GM12878 (cell line): Measurements from ENCODE around the gene NUMA1. TPM values are rescaled to one million over a fixed set of nuclear protein-coding genes. Genes with fewer than 3 reads are reported as not detected.

ENCODE experiments used
- ATAC-seq: fragments of 200-7000 bp; cut with Tn5 transposase; 3 replicates; pipeline ENCODE4 v1.9.1; 2020; ENCODE audit warnings: mild to moderate bottlenecking, moderate library complexity
- BruUV-seq: library from RNA; stranded (reverse); fragments of 400-500 nt; replicated peaks from 2 replicates; lab custom pipeline; 2021; lab: Mats Ljungman, UMichigan
- CTCF ChIA-PET: fragments of 300-600 bp; sonication (Branson Sonifier 250); formaldehyde crosslinking; extraction: SDS; loops from one replicate; lab custom pipeline; 2021; ENCODE audit warnings: inconsistent platforms; lab: Yijun Ruan, JAX
- POLR2A ChIA-PET: fragments of 350-600 bp; formaldehyde crosslinking; extraction: SDS; loops from one replicate; lab custom pipeline; 2021; ENCODE audit warnings: inconsistent platforms; lab: Charles Lee
- RAD21 ChIA-PET: fragments of 300-600 bp; sonication (Branson Sonifier 250); formaldehyde crosslinking; loops from one replicate; lab custom pipeline; 2023; ENCODE audit warnings: antibody characterized with exemption; ENCODE audit not compliant: unreplicated experiment; lab: Charles Lee
- SMC1A ChIA-PET: fragments of 300-600 bp; sonication (Branson Sonifier 250); formaldehyde crosslinking; loops from one replicate; lab custom pipeline; 2023; ENCODE audit not compliant: unreplicated experiment, uncharacterized antibody; lab: Charles Lee
- DNase-seq: peaks from one replicate; pipeline ENCODE4 v3.0.0-alpha.2; 2011; ENCODE audit warnings: low read depth, low spot score
- FAIRE-seq: peaks from 3 replicates; lab custom pipeline; 2011; peaks lifted over from hg19 to GRCh38; lab: Jason Lieb, UNC
- H2AFZ ChIP-seq: 2 replicates; pipeline ENCODE4 v1.6.0; 2011; ENCODE audit warnings: low read depth, low read length, control low read depth; ENCODE audit not compliant: control insufficient read depth
- H3K27ac ChIP-seq: 2 replicates; pipeline ENCODE4 v1.5.1; 2011; ENCODE audit warnings: control low read depth; ENCODE audit not compliant: control insufficient read depth, insufficient read depth
- H3K27me3 ChIP-seq, 2 experiments: replicated peaks in 1 of 2; 2 replicates each; pipeline versions ENCODE4 v1.6.0 to v1.6.1; 2011; ENCODE audit warnings: low read length in 1 of 2; ENCODE audit not compliant: control insufficient read depth in 2 of 2, insufficient read depth in 2 of 2
- H3K36me3 ChIP-seq, 2 experiments: 2 replicates each; pipeline ENCODE4 v1.5.1; 2011; ENCODE audit warnings: low read length in 1 of 2; ENCODE audit not compliant: control insufficient read depth in 2 of 2, insufficient read depth in 2 of 2
- H3K4me1 ChIP-seq: 2 replicates; pipeline ENCODE4 v1.6.1; 2011; ENCODE audit warnings: mild to moderate bottlenecking, low read length, moderate library complexity, mixed read lengths; ENCODE audit not compliant: control insufficient read depth, insufficient read depth
- H3K4me2 ChIP-seq: 2 replicates; pipeline ENCODE4 v1.6.0; 2011; ENCODE audit warnings: control low read depth; ENCODE audit not compliant: control insufficient read depth, insufficient read depth
- H3K4me3 ChIP-seq: fragments of 200-600 bp; sonication (generic); 2 replicates; pipeline ENCODE4 v1.5.1; 2016
- H3K79me2 ChIP-seq: 2 replicates; pipeline ENCODE4 v1.6.0; 2011; ENCODE audit warnings: low read length; ENCODE audit not compliant: control insufficient read depth, insufficient read depth
- H3K9ac ChIP-seq: 2 replicates; pipeline ENCODE4 v1.8.0; 2011; ENCODE audit warnings: low read length, control low read depth, mixed read lengths; ENCODE audit not compliant: control insufficient read depth, insufficient read depth
- H3K9me3 ChIP-seq: replicated peaks from 3 replicates; pipeline ENCODE4 v1.5.1; 2011; ENCODE audit warnings: mild to moderate bottlenecking, low read length; ENCODE audit not compliant: control insufficient read depth, insufficient read depth
- H4K20me1 ChIP-seq: 2 replicates; pipeline ENCODE4 v1.6.0; 2011; ENCODE audit not compliant: control insufficient read depth, insufficient read depth
- CBX3 ChIP-seq: fragments of 200-600 bp; sonication (generic); IDR thresholded peaks from 2 replicates; pipeline ENCODE4 v1.6.1; 2016; ENCODE audit warnings: low read depth, borderline replicate concordance
- ETV6 ChIP-seq, 2 experiments: fragments of 450-650 bp in 1 of 2; IDR thresholded peaks in 1 of 2; conservative IDR thresholded peaks in 1 of 2; 2 replicates each; pipeline ENCODE4 v1.6.1; 2014; ENCODE audit warnings: antibody characterized with exemption in 1 of 2, borderline replicate concordance in 1 of 2, low read depth in 1 of 2, mild to moderate bottlenecking in 1 of 2, moderate library complexity in 1 of 2
- HDAC6 ChIP-seq: fragments of 200-600 bp; sonication (generic); IDR thresholded peaks from one replicate; pipeline ENCODE4 v1.8.0; 2017; ENCODE audit warnings: antibody characterized with exemption; ENCODE audit not compliant: unreplicated experiment
- MYC ChIP-seq: IDR thresholded peaks from 2 replicates; pipeline ENCODE4 v1.6.1; 2011; ENCODE audit warnings: mild to moderate bottlenecking, low read length, moderate library complexity, inconsistent platforms; ENCODE audit not compliant: insufficient read depth, insufficient replicate concordance, insufficient read length, severe bottlenecking
- SREBF1 ChIP-seq: IDR thresholded peaks from 2 replicates; pipeline ENCODE4 v1.6.1; 2012; ENCODE audit warnings: mild to moderate bottlenecking, low read length
- SUPT20H ChIP-seq: IDR thresholded peaks from 2 replicates; pipeline ENCODE4 v1.6.1; 2011; ENCODE audit warnings: low read depth, mild to moderate bottlenecking, low read length, moderate library complexity, borderline replicate concordance; ENCODE audit not compliant: control insufficient read depth
- WGBS: methylation state at CpG from one replicate; pipeline ENCODE4 v1.1.6; 2016; ENCODE audit warnings: low lambda C conversion rate; ENCODE audit not compliant: insufficient replicate concordance, insufficient coverage; ENCODE audit errors: missing lambda C conversion rate; 5-methylcytosine and 5-hydroxymethylcytosine counted together
- in situ Hi-C: fragments of 300-500 bp; cut with MboI; formaldehyde crosslinking; loops from 9 replicates; pipeline ENCODE4 v1.14.3; 2018; ENCODE audit warnings: mixed read lengths
- intact Hi-C: fragments of 100-400 bp; cut with micrococcal nuclease; formaldehyde crosslinking; loops from one replicate; pipeline ENCODE4 v1.14.2; 2022; ENCODE audit not compliant: unreplicated experiment
- polyA plus RNA-seq, 11 experiments: library from polyadenylated mRNA; depleted of rRNA in 4 of 11; unstranded in 6 of 11; stranded (reverse) in 5 of 11; fragments of >200 nt; fragmentation: Nextera tagmentation in 4 of 11; fragmentation: Illumina TruSeq in 1 of 11; extraction: Ambion mirVana in 4 of 11; extraction: Trizol in 1 of 11; gene quantifications; 1 replicate in 1 of 11; 2 replicates in 10 of 11; pipeline versions ENCODE4 v1.2.1 to v1.2.3, GENCODE V29; 2011 to 2016; ENCODE audit warnings: inconsistent platforms in 2 of 11, missing spikeins in 2 of 11, low read depth in 1 of 11
- total RNA-seq, 4 experiments: library from RNA; depleted of rRNA in 3 of 4; stranded (reverse); fragments of >200 nt in 3 of 4; fragmentation: Illumina TruSeq in 1 of 4; extraction: Trizol in 1 of 4; gene quantifications; 2 replicates each; pipeline versions ENCODE4 v1.2.1 to v1.2.3, GENCODE V29; 2013 to 2021
- TF ChIP-seq, protein P1 (sequence below): fragments of 450-650 bp; IDR thresholded peaks from 2 replicates; pipeline ENCODE4 v1.6.1; 2017; ENCODE audit warnings: mild to moderate bottlenecking, moderate library complexity
- TF ChIP-seq, protein P2 (sequence below): IDR thresholded peaks from 2 replicates; pipeline ENCODE4 v1.6.1; 2011; ENCODE audit warnings: borderline replicate concordance, low read depth, mild to moderate bottlenecking, moderate library complexity, mixed read lengths, low read length; ENCODE audit not compliant: insufficient read depth; ENCODE audit errors: extremely low read length
- TF ChIP-seq, protein P3 (sequence below): IDR thresholded peaks from 2 replicates; pipeline ENCODE4 v1.6.1; 2012; ENCODE audit warnings: mild to moderate bottlenecking, low read depth, low read length

The NUMA1 gene
- total and polyA plus RNA-seq, 10 of the 15 experiments (the other 5 are each of a cell fraction or from before 2014, with no cell fraction given): 5.5 to 111 (median 61.0) TPM

DNA sequence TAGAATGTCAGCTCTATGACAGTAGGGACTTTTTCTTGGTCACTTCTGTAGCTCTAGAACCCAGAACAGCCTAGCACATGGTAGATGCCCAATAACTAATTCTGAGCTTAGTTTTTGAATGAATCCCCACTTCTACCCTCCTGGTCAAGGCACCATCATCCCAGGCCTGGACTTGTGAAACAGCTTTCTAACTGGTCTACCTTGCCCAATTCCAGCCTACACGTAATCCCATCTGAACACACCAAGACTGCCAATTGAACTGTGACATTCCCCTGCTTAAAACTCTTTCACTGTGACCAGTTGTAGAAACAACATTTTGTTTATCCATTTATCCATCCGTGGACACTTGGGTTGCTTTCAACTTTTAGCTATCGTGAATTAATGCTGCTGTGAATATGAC, 49.0 kb upstream of the NUMA1 start:
- Histone ChIP-seq H4K20me1 (no peaks in the 10 kb centered on the region), H3K36me3 (no peaks in the 10 kb centered on the region), H3K27me3 (no peaks in the 10 kb centered on the region), H3K4me3 (no peak overlapping the region), H3K4me2 (no peak overlapping the region), H2AFZ (no peak overlapping the region), H3K4me1 (no peaks in the 10 kb centered on the region), H3K27ac (no peak overlapping the region), H3K79me2 (no peaks in the 10 kb centered on the region), H3K9ac (no peak overlapping the region), H3K9me3 (peaks cover 2% of the 10 kb centered on the region; the same call in 2 of the 3 replicates)
- ATAC-seq (no peak), DNase-seq (no peak), FAIRE-seq (no peak)
- ChIA-PET SMC1A (interaction anchor here (1.6 to 1.9 kb wide), 2 partner anchors 15 to 18 kb away, joined by 4 to 5 read pairs; no protein-coding TSS in a partner anchor), CTCF (interaction anchor here (1.6 kb wide), 1 partner anchor 15 kb away, joined by 5 read pairs; no protein-coding TSS in a partner anchor), RAD21 (interaction anchor here (1.3 kb wide), 1 partner anchor 104 kb away, joined by 4 read pairs; no protein-coding TSS in a partner anchor), POLR2A (no interaction called here)
- in situ Hi-C loops (no loop called here), intact Hi-C loops (no loop called here)
- 81% methylated on average over 3 of the region's 3 CpGs for WGBS
- TF ChIP-seq, protein P1, sequence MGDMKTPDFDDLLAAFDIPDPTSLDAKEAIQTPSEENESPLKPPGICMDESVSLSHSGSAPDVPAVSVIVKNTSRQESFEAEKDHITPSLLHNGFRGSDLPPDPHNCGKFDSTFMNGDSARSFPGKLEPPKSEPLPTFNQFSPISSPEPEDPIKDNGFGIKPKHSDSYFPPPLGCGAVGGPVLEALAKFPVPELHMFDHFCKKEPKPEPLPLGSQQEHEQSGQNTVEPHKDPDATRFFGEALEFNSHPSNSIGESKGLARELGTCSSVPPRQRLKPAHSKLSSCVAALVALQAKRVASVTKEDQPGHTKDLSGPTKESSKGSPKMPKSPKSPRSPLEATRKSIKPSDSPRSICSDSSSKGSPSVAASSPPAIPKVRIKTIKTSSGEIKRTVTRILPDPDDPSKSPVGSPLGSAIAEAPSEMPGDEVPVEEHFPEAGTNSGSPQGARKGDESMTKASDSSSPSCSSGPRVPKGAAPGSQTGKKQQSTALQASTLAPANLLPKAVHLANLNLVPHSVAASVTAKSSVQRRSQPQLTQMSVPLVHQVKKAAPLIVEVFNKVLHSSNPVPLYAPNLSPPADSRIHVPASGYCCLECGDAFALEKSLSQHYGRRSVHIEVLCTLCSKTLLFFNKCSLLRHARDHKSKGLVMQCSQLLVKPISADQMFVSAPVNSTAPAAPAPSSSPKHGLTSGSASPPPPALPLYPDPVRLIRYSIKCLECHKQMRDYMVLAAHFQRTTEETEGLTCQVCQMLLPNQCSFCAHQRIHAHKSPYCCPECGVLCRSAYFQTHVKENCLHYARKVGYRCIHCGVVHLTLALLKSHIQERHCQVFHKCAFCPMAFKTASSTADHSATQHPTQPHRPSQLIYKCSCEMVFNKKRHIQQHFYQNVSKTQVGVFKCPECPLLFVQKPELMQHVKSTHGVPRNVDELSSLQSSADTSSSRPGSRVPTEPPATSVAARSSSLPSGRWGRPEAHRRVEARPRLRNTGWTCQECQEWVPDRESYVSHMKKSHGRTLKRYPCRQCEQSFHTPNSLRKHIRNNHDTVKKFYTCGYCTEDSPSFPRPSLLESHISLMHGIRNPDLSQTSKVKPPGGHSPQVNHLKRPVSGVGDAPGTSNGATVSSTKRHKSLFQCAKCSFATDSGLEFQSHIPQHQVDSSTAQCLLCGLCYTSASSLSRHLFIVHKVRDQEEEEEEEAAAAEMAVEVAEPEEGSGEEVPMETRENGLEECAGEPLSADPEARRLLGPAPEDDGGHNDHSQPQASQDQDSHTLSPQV: no peak
- TF ChIP-seq, protein P2, sequence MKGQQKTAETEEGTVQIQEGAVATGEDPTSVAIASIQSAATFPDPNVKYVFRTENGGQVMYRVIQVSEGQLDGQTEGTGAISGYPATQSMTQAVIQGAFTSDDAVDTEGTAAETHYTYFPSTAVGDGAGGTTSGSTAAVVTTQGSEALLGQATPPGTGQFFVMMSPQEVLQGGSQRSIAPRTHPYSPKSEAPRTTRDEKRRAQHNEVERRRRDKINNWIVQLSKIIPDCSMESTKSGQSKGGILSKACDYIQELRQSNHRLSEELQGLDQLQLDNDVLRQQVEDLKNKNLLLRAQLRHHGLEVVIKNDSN: no peak
- TF ChIP-seq ETV6 (conservative IDR thresholded peaks at IDR 0.05 in 1 of 2, IDR thresholded peaks at IDR 0.05 in 1 of 2; ENCODE audit: borderline replicate concordance in 1 of 2, low read depth in 1 of 2) (no peak), MYC (no peak), CBX3 (no peak), SUPT20H (no peak), HDAC6 (no peak), SREBF1 (no peak)
- TF ChIP-seq, protein P3, sequence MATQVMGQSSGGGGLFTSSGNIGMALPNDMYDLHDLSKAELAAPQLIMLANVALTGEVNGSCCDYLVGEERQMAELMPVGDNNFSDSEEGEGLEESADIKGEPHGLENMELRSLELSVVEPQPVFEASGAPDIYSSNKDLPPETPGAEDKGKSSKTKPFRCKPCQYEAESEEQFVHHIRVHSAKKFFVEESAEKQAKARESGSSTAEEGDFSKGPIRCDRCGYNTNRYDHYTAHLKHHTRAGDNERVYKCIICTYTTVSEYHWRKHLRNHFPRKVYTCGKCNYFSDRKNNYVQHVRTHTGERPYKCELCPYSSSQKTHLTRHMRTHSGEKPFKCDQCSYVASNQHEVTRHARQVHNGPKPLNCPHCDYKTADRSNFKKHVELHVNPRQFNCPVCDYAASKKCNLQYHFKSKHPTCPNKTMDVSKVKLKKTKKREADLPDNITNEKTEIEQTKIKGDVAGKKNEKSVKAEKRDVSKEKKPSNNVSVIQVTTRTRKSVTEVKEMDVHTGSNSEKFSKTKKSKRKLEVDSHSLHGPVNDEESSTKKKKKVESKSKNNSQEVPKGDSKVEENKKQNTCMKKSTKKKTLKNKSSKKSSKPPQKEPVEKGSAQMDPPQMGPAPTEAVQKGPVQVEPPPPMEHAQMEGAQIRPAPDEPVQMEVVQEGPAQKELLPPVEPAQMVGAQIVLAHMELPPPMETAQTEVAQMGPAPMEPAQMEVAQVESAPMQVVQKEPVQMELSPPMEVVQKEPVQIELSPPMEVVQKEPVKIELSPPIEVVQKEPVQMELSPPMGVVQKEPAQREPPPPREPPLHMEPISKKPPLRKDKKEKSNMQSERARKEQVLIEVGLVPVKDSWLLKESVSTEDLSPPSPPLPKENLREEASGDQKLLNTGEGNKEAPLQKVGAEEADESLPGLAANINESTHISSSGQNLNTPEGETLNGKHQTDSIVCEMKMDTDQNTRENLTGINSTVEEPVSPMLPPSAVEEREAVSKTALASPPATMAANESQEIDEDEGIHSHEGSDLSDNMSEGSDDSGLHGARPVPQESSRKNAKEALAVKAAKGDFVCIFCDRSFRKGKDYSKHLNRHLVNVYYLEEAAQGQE: no peak
- BruUV-seq: no TSS peak
